Bladder microvascular endothelial cell (primary cell): Measurements from ENCODE around the gene RHOT2. TPM values are rescaled to one million over a fixed set of nuclear protein-coding genes. Genes with fewer than 3 reads are reported as not detected.

Experiments
- total RNA-seq: library from RNA; depleted of rRNA; stranded (reverse); fragments of >200 nt; gene quantifications from 2 replicates; pipeline ENCODE4 v1.2.3, GENCODE V29; 2014

RHOT2 gene
- 23.2 and 38.9 TPM in 2 replicates for total RNA-seq

DNA sequence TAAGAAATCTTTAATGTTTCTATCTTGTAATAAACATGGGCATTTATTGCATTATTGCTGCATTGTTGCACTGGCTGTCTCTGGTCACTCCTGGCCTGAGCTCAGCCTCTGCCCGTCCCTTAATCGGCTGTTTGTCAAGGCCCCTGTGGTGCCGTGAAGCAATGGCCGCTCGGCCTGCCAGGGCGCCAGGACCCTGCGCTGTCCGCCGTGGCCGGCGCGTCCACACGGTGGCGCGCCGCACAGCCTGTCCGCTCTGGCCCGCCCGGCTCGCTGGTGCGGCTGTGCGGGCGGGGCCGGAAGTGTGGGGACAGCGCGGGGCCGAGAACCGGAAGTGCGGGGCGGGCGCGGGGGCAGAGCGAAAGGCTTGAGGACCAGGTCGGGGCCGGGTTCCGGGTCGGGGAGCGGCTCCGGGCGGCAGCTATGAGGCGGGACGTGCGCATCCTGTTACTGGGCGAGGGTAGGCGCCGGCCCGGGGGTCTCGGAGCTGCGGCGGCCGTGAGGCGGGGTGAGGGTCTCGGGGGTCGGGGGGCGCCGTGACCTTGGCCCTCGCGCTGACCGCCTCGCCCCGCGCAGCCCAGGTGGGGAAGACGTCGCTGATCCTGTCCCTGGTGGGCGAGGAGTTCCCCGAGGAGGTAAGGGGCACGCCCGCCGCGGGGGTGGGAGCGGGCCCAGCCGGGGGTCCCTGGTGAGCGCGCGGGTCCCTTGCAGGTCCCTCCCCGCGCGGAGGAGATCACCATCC is at the start of gene RHOT2:
Gene RHOT2 (plus strand): TSS at position 353 of the 739 bp plus-strand sequence. CDS start 68 bp downstream, at position 421.

GRCh38 chr16:630815-631405 is 37.0 kb upstream of the RHOT2 start, which contains the start of gene WFIKKN1:
Gene WFIKKN1, plus strand, starts transcription at chr16:630985. Its CDS starts 269 bp downstream, at chr16:631254.

DNA sequence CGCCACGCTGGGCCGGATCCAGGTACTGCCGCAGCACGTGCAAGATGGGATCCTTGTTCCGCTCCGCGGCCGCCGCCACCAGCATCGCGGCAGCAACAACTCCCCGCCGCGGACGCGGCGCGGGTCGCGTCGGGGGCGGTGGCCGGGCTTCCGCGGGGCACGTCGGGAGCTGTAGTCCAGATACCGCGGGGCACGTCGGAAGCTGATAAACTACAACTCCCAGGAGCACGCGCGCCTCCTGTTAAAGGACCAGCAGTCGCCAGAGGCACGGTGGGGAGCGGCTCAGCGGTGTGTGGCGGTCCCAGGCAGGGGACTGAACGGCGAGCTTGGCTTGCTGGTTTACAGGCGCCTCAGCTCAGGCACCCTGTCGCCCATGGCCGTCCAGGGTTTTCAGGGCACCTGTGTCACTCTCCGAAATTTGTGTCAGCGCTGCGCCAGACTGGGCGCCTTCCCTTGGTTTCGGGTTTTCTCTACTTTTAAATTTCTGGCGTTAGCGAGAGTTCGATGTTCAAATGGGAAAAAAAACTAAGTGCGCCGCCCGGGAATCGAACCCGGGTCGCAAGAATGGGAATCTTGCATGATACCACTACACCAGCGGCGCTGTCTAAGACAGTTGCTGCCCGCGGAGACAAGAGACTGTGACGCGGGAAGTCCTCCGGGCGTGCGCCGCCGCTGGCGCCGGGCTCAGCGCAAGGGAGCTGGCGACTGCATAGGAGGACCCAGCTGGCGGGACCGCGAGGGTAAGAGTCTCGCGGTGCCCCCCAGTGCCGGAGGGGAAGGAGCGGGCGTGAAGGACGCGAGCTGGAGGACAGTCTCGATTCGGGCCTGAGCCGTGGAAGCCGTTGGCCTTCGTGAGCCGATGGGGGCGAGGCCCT is 31.5 kb upstream of the RHOT2 start, which contains the start of gene METTL26:
Gene METTL26 (minus strand): TSS at position 100 of the 875 bp plus-strand sequence. CDS start 15 bp downstream, at position 85.

GRCh38 chr16:641326-642188 is 26.4 kb upstream of the RHOT2 start, which contains the start of gene MCRIP2:
Gene MCRIP2, plus strand, starts transcription at chr16:641828. Its CDS starts 164 bp downstream, at chr16:641992.

DNA sequence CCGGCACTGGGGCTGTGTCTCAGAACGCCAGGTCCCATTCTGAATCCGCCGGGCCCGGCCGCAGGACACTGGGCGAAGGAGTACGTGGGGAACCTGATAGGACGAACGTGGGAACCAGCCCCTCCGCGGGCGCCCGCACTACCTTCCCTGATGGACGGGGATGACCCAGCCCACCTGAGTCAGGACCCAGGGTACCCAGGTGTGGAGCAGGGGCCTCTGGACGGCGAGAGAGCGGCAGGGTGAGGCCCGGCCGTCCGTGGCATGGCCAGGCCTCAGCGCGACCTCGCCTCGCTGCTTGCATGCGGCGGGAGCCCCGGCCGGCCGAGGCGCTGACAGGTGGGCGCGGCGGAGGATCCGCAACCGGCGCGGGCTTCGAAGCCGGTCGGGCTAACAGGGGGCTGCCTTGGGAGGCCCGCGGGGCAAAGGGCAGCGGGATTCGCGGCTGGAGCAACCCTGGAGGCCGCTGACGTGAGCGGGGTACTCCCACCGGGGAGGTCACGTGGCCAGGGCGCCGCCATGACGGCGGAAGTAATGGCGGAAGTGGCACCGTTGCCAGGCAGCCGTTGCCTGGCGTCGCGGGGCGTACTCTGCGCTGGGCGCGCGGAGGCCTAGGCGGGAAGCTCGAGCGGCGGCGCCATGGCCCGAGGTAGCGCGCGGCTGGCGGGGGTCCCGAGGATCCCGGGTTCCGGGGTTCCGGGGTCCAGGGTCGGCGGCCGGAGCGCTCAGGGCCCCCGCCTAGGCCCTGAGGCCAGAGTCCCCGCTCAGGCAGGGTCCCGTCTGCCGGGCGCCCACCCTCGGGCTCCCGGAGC is 18.9 kb upstream of the RHOT2 start, which contains the start of gene WDR90:
Gene WDR90 (plus strand): TSS at position 585 of the 809 bp plus-strand sequence. CDS start 52 bp downstream, at position 637.

DNA sequence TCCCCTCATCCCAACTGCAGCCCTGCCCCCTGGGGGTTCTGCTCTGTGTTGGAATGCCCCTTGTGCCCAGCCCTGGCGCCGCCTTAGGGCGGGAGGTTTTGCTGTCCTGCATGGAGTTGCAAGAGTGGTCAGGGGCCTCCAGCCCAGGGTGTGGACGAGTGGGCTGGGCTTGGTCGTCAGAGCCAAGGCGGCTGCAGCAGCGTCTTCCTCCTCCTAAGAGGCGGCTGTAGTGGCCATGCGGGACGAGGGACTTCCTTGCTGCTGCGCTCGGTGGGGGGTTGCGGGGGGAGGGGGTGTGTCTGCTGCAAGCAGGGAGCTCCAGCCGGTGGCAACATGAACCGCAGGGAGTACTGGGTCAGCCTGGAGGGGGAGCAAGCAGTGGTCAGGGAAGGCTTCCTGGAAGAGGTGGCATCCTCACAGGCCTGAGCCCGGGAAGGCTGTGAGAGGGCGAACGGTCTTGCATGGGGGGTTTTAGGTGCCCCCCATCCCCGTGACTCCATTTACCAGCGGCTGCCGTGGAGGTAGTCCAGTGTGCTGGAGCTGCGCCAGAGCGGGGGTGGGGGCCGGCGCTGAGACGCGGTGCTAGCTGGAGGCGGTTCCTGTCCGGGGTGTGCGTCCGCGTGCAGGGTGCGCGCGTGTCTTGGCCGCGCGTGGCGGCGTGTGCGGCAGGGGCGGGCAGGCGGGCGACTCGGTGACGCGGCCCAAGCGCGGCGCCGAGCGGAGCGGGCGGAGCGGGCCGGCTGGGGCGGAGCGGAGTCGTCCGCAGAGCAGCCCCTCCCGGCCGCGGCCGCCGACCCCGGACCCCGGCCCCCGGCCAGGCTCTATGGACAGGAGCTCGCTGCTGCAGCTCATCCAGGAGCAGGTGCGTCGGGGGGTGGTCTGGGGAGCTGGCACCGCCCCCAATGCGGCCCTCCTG is 7.3 kb downstream of the RHOT2 start, which contains the start of gene RHBDL1:
Gene RHBDL1 (plus strand): TSS at position 704 of the 916 bp plus-strand sequence. CDS start 120 bp downstream, at position 824.

GRCh38 chr16:679814-680624 is 12.1 kb downstream of the RHOT2 start, which contains the start of gene STUB1:
Gene STUB1, plus strand, starts transcription at chr16:680410. Its CDS starts 116 bp downstream, at chr16:680526.

GRCh38 chr16:684071-684794 is 16.3 kb downstream of the RHOT2 start, which contains the start of gene JMJD8:
Gene JMJD8, minus strand, starts transcription at chr16:684334. Its CDS starts 15 bp downstream, at chr16:684319.

DNA sequence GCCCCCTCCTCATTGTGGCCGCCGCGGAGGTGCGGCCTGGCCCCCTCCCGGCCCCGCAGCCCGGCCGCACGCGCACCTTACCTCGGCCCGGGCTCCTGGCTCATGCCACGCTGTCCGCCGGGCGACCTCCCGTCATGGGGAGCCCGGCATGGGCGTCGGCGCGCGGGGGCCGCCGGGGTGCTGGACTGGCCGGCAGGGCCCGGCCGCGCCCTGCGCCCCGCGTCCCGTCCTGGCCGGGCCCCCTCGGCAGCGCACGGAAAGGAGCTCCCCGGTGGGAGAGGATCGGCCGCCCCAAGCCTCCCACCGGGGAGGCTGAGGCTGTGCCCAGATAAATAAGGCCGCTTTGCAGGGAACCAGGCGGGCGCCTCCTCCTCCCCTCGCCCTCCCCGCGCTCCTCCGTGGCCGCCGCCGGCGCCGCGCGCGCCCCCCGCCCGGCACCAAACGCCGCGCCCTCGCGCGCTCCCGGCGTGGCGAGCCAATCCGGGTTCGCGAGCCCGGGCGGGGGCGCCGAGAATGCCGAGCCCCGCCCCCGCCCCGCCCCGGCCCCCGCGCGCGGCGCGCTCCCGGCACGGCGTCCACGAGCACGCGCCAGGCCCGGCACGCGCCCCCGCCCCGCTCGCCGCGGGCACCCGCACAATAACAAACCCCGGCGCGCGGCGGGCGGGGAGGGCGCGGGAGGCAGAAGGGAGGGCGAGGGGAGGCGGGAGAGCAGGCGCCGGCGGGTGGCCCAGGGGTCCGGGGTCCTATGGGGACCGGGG is 37.7 kb downstream of the RHOT2 start, which contains the start of gene FBXL16:
Gene FBXL16 (minus strand): TSS at position 371 of the 758 bp plus-strand sequence. CDS start 8,396 bp downstream, outside the sequence.

GRCh38 chr16:714558-715476 is 46.9 kb downstream of the RHOT2 start, which contains the start of gene METRN:
Gene METRN, plus strand, starts transcription at chr16:715118. Its CDS starts 172 bp downstream, at chr16:715290.

GRCh38 chr16:720990-721764 is 53.2 kb downstream of the RHOT2 start, which contains the start of gene ANTKMT:
Gene ANTKMT, plus strand, starts transcription at chr16:721146. Its CDS starts 129 bp downstream, at chr16:721275.

